ENCODE results near the gene MS4A6E. TPM values are rescaled to one million over a fixed set of nuclear protein-coding genes. Genes with fewer than 3 reads are reported as not detected.

Gene MS4A6E
- total RNA-seq, 1 donor from 2014 or later: not detected

- DNase-seq (ENCODE audit: low spot score): no peak
- H3K9me3 Mint-ChIP-seq (ENCODE audit: low read depth): no peaks in the 10 kb centered on the region
- peaks cover 9% of the 10 kb centered on the region for H3K27me3 Mint-ChIP-seq (ENCODE audit: low read depth)
- peak; percentile 66 for TF ChIP-seq CTCF (IDR thresholded peaks at IDR 0.05)
- H3K36me3 Mint-ChIP-seq (ENCODE audit: low read depth): no peaks in the 10 kb centered on the region
- H3K27ac Mint-ChIP-seq (ENCODE audit: unreplicated experiment): no peak overlapping the region
- H3K4me1 Mint-ChIP-seq (ENCODE audit: low read depth): no peaks in the 10 kb centered on the region
- no peak overlapping the region for H3K4me3 Mint-ChIP-seq (ENCODE audit: unreplicated experiment)
These were observed 18.4 kb downstream of the MS4A6E start for GRCh38 chr11:60345489-60345888.

- DNase-seq (ENCODE audit: low spot score): no peak
- no peak overlapping the region for H3K4me3 Mint-ChIP-seq (ENCODE audit: unreplicated experiment)
- H3K27me3 Mint-ChIP-seq (ENCODE audit: low read depth): peaks cover 6% of the 10 kb centered on the region
- no peaks in the 10 kb centered on the region for H3K4me1 Mint-ChIP-seq (ENCODE audit: low read depth)
- H3K36me3 Mint-ChIP-seq (ENCODE audit: low read depth): no peaks in the 10 kb centered on the region
- TF ChIP-seq CTCF (IDR thresholded peaks at IDR 0.05): no peak
- no peaks in the 10 kb centered on the region for H3K9me3 Mint-ChIP-seq (ENCODE audit: low read depth)
- H3K27ac Mint-ChIP-seq (ENCODE audit: unreplicated experiment): no peak overlapping the region
These were observed 20.2 kb downstream of the MS4A6E start for GRCh38 chr11:60347084-60347797.

- no peaks in the 10 kb centered on the region for H3K4me1 Mint-ChIP-seq (ENCODE audit: low read depth)
- no peaks in the 10 kb centered on the region for H3K9me3 Mint-ChIP-seq (ENCODE audit: low read depth)
- no peak for TF ChIP-seq CTCF (IDR thresholded peaks at IDR 0.05)
- no peak for DNase-seq (ENCODE audit: low spot score)
- H3K27ac Mint-ChIP-seq (ENCODE audit: unreplicated experiment): no peak overlapping the region
- no peak overlapping the region for H3K4me3 Mint-ChIP-seq (ENCODE audit: unreplicated experiment)
- peaks cover 6% of the 10 kb centered on the region for H3K27me3 Mint-ChIP-seq (ENCODE audit: low read depth)
- no peaks in the 10 kb centered on the region for H3K36me3 Mint-ChIP-seq (ENCODE audit: low read depth)
These were observed 21.1 kb downstream of the MS4A6E start for GRCh38 chr11:60348116-60348515.

GRCh38 chr11:60349990-60350389 lies 22.9 kb downstream of the MS4A6E start:
- Mint-ChIP-seq H3K36me3 (ENCODE audit: low read depth) (no peaks in the 10 kb centered on the region), H3K4me3 (ENCODE audit: unreplicated experiment) (no peak overlapping the region)
- no peak for TF ChIP-seq CTCF (IDR thresholded peaks at IDR 0.05)

GRCh38 chr11:60357771-60358170 lies 30.7 kb downstream of the MS4A6E start:
- Mint-ChIP-seq H3K27me3 (ENCODE audit: low read depth) (peaks cover 11% of the 10 kb centered on the region), H3K9me3 (ENCODE audit: low read depth) (peaks cover 5% of the 10 kb centered on the region), H3K4me3 (ENCODE audit: unreplicated experiment) (no peak overlapping the region), H3K36me3 (ENCODE audit: low read depth) (no peaks in the 10 kb centered on the region), H3K27ac (ENCODE audit: unreplicated experiment) (no peak overlapping the region), H3K4me1 (ENCODE audit: low read depth) (no peaks in the 10 kb centered on the region)
- no peak for DNase-seq (ENCODE audit: low spot score)
- no peak for TF ChIP-seq CTCF (IDR thresholded peaks at IDR 0.05)

More at GRCh38 chr11:60349990-60350389, 22.9 kb downstream of the MS4A6E start:
- H3K27ac Mint-ChIP-seq (ENCODE audit: unreplicated experiment): no peak overlapping the region
- no peak for DNase-seq (ENCODE audit: low spot score)
- peaks cover 3% of the 10 kb centered on the region for H3K27me3 Mint-ChIP-seq (ENCODE audit: low read depth)
- no peaks in the 10 kb centered on the region for H3K4me1 Mint-ChIP-seq (ENCODE audit: low read depth)
- peaks cover 5% of the 10 kb centered on the region for H3K9me3 Mint-ChIP-seq (ENCODE audit: low read depth)
